ENCODE results near the gene MED23. TPM values are rescaled to one million over a fixed set of nuclear protein-coding genes. Genes with fewer than 3 reads are reported as not detected.

MED23 gene
- total and polyA plus RNA-seq, 10 of the 15 experiments (the other 5 are each of a cell fraction or from before 2014, with no cell fraction given) = 7.1 to 42.9 (median 19.6) TPM

DNA sequence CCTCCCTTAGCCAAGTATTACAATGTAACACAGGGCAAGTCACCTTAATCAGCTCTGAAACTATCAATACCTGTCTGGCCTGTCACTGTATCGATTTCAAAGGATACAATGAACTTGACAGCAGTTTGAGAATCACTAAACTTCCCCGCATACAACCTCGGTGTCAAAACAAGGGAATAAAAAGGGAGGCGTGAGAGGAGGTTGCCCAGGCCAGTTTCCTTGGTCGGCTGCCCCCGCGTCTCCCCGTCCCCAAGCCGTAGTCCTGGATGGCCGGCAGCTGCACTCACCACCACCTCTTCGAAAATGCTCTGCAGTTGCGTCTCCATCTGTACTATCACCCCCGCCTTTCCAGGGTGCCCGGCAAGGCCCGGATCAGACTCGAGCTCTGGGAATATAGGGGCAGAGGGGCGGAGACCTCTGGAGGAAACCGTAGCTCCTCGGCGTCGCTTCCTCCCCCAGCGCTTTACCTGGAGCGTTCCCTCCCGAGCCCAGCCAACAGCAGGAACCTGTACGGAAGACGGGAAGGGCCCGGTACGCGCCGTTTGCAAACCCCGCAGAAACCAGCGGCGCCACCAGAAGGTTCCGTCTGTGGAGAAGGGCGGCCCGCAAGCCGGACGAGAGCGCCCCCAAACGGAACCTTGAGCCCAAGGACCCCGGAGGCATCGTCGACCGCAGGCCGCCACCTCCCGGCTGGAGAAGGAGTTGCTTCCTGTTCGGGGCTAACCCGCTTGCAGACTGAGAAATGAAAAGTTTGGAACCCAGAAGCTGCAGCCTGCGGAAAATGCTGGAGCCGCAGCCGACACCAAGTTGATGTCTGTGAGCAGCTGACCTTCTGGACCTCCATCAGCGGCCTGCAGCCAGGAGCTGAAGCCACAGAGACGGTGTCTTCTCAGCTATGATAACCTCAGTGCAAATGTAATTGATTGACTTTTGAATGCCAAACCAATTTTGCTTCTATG is at the start of gene MED23 (continued):
- TF ChIP-seq, protein P1, sequence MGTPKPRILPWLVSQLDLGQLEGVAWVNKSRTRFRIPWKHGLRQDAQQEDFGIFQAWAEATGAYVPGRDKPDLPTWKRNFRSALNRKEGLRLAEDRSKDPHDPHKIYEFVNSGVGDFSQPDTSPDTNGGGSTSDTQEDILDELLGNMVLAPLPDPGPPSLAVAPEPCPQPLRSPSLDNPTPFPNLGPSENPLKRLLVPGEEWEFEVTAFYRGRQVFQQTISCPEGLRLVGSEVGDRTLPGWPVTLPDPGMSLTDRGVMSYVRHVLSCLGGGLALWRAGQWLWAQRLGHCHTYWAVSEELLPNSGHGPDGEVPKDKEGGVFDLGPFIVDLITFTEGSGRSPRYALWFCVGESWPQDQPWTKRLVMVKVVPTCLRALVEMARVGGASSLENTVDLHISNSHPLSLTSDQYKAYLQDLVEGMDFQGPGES (IDR thresholded peaks at IDR 0.05) = 0 out of 2 replicates have a peak, but pooled peaks have one; percentile 47
- TF ChIP-seq NFXL1 (IDR thresholded peaks at IDR 0.05; ENCODE audit: borderline replicate concordance) (no peak), NR2F1 (conservative IDR thresholded peaks at IDR 0.05) (peak; percentile 83), ZNF687 (IDR thresholded peaks at IDR 0.05) (peak; percentile 71; the same call in 1 of the 2 replicates), ZNF274 (IDR thresholded peaks at IDR 0.05; ENCODE audit: insufficient read depth, insufficient read length) (no peak), SRF (IDR thresholded peaks at IDR 0.05; ENCODE audit: low read depth in 2 of 2, low read length in 2 of 2) (peak; percentile 51 to 94; a peak in 3 of 4 replicates), NFIC (IDR thresholded peaks at IDR 0.05; ENCODE audit: low read depth, low read length) (no peak; the same call in 1 of the 2 replicates), POLR2AphosphoS5 (IDR thresholded peaks at IDR 0.05; ENCODE audit: low read length) (peak; percentile 77), SIN3A (IDR thresholded peaks at IDR 0.05; ENCODE audit: low read depth, low read length) (peak; percentile 93), EP300 (IDR thresholded peaks at IDR 0.05; ENCODE audit: borderline replicate concordance in 1 of 2, control insufficient read depth in 1 of 2, low read depth in 2 of 2, low read length in 2 of 2) (peak in 1 of 2 experiments; percentile 52; a peak in 1 of 4 replicates), ZNF622 (IDR thresholded peaks at IDR 0.05) (no peak), ETV6 (conservative IDR thresholded peaks at IDR 0.05 in 1 of 2, IDR thresholded peaks at IDR 0.05 in 1 of 2; ENCODE audit: borderline replicate concordance in 1 of 2, low read depth in 1 of 2) (peak in 1 of 2 experiments; percentile 72; a peak in 1 of 4 replicates), JUNB (IDR thresholded peaks at IDR 0.05) (no peak; the same call in 1 of the 2 replicates), ZNF207 (IDR thresholded peaks at IDR 0.05; ENCODE audit: borderline replicate concordance) (peak; percentile 99), SREBF1 (IDR thresholded peaks at IDR 0.05; ENCODE audit: low read length) (peak; percentile 85)
- TF ChIP-seq, protein P2, sequence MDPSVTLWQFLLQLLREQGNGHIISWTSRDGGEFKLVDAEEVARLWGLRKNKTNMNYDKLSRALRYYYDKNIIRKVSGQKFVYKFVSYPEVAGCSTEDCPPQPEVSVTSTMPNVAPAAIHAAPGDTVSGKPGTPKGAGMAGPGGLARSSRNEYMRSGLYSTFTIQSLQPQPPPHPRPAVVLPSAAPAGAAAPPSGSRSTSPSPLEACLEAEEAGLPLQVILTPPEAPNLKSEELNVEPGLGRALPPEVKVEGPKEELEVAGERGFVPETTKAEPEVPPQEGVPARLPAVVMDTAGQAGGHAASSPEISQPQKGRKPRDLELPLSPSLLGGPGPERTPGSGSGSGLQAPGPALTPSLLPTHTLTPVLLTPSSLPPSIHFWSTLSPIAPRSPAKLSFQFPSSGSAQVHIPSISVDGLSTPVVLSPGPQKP (IDR thresholded peaks at IDR 0.05; ENCODE audit: low read depth, low read length) = peak; percentile 87

Data from GM12878 (cell line).